AG20443 (cell line): ENCODE results near the gene DUOX1.

ENCODE experiments used
- DNase-seq: peaks from one replicate; pipeline ENCODE4 v3.0.0; 2012; ENCODE audit warnings: low spot score, mixed read lengths

Gene DUOX1

GRCh38 chr15:45106002-45106790 lies 23.6 kb upstream of the DUOX1 start:
- no peak for DNase-seq

DNA sequence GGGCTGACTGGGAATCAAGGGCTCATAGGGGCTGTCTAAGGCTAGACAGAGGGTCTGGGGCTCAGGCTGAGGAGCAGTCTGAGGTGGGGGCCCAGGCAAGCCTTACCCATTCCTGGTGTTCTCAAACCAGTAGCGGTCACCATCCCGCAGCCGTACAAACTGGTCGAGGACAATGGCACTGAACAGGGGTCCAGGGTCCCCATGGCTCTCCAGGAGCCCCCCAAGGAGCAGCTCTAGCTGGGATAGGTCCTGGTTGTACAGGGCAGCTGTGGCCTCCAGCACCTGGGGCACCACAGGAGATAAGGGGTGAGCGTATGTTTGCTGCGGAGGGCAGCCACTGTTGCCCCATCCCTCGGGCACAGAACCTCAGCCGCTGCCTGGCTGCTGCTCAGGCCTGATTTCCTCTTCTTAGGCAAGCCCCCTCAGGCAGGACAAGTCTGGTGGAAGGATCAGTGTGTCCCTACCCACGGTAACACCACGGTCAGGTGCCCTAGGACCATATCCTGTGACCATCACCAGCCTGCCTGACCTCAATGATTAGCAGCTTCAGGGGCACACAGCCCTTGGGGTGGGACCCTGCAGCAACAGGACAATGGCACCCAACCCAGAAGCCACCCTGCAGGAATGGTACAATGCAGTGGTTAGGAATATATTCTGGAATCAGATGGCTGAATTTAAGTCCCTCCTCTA lies 21.7 kb upstream of the DUOX1 start:
- no peak for DNase-seq

DNA sequence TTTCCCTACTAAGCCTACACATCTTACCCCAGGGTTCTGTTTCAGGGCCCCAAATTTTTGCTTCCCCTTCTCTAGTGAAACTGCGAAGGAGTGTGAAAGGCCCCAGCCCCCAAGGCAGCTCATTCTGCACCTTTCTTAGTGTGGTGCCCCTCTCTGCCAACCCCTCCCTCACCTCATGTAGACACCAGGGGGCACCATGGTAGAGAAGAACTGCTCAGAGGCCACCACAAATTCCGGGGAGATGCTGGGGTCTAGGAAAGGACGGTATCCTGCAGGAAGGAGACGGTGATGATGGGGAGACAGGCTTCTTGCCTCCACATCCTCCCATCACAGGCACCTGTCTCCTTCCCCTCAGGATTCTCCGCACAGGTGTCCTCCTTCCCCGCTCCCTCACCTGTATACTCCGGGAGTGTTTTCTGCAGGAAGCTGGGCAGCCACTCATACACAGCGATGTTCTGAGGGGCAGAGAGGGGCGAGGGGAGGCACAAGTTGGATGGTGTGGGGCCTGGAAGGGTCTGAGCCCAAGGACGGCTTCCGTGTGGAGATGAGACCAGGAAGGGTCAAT lies 19.5 kb upstream of the DUOX1 start:
- no peak for DNase-seq

DNA sequence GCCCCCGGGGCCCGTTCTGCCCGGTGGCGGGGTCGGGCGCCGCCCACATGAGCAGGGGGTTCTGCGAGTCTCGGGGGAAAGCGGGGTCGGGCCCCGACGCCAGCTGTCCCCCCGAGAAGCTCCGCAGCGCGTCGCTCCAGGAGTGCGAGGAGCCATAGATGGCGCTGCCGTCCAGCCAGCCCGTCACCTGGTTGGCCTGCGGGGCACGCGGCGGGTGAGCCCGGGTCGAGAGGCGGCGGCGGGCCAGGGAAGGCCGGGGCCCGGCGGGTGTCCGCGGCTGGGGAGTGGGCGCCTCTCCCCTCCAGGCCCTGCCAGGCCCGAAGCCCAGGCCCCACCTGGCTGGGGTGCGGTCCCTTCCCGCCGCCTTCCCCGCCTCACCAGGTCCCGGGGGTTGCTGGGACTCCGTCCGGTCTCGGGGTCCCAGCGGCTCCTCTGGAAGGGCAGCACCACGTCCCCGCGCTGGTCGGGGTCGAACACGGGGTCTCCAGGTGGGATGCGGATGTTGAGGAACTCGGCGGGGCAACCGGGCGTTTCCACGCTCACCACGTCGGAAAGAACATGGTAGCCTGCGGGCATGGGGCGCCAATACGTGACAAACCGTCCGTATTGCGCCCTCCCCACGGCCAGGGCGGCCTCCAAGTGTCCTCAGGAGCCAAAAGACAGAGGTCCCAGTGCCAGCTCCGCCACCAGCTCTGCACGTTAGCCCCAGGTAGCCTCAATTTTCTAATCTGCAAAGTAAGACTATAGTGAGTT lies 18.2 kb upstream of the DUOX1 start:
- DNase-seq = no peak

- no peak for DNase-seq
Observed at GRCh38 chr15:45112143-45112590, 17.6 kb upstream of the DUOX1 start.

DNA sequence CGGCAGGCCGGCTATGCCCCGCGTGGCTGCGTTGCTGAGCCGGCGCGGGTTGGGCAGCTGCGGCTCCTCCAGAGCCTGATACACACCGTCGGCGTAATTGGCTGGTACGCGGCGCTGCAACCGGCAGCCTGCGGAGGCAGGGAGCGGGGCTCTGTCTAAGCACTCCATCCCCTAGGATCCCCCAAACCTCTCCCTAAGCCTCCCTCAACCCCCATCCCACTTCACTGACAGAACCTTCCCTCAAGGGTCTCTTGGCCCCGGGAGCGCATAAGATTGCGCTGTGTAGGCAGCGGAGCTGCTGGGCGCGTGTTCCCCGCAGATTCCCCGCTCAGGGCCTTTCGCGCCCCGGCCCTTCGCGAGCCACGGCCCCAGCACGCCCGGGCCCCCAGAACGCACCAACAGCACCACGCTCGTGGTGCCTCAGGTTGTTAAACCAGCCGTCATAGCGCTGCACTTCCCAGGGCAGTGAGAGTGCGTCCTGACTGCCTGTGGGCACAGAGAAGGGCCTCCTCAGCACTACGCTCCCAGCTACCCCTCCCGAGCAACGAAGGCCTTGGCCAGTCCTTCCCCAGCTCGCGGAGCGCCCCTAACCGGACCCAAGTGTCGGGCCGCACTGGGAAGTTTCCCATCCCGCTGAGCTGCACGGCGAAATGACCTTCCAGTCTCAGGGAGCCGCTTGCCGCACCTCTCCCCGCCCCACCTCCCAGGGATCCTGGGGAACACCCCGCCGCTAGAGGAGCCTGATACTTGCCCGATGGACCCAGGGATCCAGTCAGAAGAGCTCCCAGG lies 17.0 kb upstream of the DUOX1 start:
- peak; percentile 41 for DNase-seq

DNA sequence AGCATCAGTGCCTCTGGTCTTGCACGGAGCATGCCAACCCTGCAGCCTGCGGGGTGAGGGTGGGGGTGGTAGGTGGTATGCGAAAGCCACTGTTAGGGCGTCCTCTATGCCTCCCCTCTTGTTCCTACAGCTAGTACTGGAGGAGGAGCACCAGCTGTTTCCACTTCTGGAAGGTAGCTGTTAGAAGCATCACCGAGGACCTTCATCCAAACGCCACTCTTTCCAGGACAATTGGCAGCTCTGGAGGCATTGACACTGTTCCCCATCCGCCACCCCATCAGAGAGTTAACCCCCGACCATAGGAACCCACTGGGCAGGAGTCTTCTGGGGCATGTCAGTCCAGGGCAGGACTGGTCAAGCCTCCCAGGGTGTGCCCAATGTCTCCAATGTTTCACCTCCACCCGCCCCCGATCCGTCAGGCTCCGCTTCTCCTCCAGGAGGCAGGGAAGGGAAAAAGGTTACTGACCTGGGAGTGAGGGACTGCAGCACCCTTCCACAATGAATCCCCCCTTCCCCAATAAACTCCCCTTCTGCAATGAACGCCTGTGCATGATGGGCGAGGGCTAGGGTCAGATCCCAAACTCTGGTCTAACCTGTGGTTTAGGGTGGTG lies 16.3 kb upstream of the DUOX1 start:
- no peak for DNase-seq

DNA sequence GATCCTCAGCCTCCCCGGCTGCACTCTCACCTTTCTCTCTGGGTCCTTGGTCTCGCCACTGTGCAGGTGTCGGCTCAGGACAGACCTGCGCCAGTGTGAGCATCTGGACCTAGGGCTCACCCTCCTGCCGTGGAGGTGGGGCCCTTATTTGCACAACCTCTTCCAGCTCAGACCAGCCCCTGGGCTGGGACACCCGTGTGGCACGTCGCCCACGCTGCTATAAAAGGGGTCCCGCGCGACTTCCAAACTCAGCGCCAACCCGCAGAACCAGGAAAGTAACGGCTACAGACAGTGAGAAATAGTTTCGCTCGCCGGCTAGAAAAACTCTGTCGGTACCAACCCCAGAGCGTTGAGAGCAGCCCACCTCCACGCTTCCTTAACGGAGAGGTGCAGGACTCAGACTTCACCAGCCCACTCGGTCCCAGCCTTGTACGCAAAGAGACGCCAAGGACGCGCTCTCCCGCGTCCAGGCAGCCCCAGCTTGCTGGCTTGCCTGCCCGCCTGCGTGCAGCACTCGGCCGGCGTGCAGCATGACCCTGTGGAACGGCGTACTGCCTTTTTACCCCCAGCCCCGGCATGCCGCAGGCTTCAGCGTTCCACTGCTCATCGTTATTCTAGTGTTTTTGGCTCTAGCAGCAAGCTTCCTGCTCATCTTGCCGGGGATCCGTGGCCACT lies 15.6 kb upstream of the DUOX1 start, which contains the start of the genes DUOX2 and DUOXA2:
TSS of gene DUOX2 (minus strand) at position 97 of the 675 bp plus-strand sequence. CDS start 761 bp downstream, outside the sequence.
TSS of gene DUOXA2 (plus strand) at position 251 of the 675 bp plus-strand sequence. CDS start at position 531, 280 bp downstream.
- DNase-seq = no peak

DNA sequence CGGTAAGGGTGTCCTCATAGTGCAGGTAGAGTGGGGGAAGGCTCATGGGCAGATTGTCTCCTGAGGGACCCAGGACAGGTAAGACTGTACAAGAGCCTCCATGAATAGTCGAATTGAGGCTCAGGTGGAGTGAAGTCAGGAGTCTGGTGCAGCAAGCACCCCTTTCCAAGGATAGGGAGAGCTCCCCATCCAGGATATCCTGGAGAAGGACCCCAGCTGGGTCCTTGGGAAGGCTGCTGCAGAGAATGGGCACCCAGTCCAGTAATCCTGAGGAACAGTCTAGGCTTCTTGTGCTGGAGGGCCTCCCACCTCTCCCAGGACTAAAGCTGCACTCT lies 15.1 kb upstream of the DUOX1 start:
- DNase-seq = no peak

GRCh38 chr15:45115312-45115820 lies 14.4 kb upstream of the DUOX1 start:
- DNase-seq = no peak

GRCh38 chr15:45116006-45116481 lies 13.8 kb upstream of the DUOX1 start:
- no peak for DNase-seq

DNA sequence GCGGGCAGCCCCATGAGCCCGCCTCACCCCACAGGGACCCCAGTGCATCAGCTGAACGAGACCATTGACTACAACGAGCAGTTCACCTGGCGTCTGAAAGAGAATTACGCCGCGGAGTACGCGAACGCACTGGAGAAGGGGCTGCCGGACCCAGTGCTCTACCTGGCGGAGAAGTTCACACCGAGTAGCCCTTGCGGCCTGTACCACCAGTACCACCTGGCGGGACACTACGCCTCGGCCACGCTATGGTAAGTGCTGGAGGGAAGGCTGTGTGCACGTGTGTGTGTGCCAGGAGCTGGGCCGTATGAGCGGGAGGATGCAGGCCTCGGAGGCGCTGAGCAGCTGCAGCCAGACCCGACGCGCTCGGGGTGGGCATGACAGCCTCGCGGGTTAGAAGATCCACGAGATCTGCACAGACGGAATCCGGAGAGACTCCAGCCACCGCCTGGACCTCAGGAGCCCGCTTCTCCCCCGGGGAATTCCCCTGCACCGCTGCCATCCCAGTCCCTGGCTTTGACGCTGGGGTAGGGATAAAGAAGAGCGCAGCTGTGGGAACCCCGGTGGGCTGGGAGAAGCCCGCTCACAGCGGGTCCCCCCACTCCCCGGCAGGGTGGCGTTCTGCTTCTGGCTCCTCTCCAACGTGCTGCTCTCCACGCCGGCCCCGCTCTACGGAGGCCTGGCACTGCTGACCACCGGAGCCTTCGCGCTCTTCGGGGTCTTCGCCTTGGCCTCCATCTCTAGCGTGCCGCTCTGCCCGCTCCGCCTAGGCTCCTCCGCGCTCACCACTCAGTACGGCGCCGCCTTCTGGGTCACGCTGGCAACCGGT lies 13.1 kb upstream of the DUOX1 start:
- no peak for DNase-seq

GRCh38 chr15:45117308-45118130 lies 12.3 kb upstream of the DUOX1 start:
- DNase-seq = no peak

- DNase-seq = peak; percentile 95
Observed at GRCh38 chr15:45118131-45118588, 11.6 kb upstream of the DUOX1 start.

- no peak for DNase-seq
Observed at GRCh38 chr15:45118996-45119395, 10.8 kb upstream of the DUOX1 start.

- no peak for DNase-seq
Observed at GRCh38 chr15:45120081-45120972, 9.5 kb upstream of the DUOX1 start.

DNA sequence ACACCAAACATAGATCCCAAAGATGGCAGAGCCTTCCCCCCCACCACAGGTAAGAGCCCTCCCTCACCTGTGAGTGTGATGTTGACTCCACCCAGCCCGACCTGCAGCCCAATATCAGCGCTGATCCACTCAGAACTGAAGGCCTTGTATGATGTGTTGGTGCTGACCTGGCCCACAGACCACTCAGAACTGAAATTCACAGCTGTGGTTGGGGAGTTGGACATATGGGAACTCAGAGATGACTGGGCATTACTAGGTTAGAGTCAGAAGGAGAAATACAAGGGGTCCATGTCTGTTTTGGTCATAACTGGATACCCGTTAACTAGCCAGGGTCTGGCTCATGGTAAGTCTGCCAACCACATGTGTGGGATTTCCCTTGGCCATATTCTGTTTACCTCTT lies 8.8 kb upstream of the DUOX1 start:
- no peak for DNase-seq
